HL-60 (cell line): Measurements from ENCODE around the gene DCT.

Source experiments
- POLR2AphosphoS5 ChIP-seq: IDR thresholded peaks from 2 replicates; pipeline ENCODE4 v1.6.1; 2012; ENCODE audit warnings: low read depth
- TF ChIP-seq, protein P1 (sequence below): IDR thresholded peaks from one replicate; pipeline ENCODE4 v1.5.1; 2011; ENCODE audit warnings: low read length, control low read depth, inconsistent platforms; ENCODE audit not compliant: insufficient read depth

GRCh38 chr13:94495806-94496205 is 16.3 kb upstream of the DCT start:
- TF ChIP-seq, protein P1, sequence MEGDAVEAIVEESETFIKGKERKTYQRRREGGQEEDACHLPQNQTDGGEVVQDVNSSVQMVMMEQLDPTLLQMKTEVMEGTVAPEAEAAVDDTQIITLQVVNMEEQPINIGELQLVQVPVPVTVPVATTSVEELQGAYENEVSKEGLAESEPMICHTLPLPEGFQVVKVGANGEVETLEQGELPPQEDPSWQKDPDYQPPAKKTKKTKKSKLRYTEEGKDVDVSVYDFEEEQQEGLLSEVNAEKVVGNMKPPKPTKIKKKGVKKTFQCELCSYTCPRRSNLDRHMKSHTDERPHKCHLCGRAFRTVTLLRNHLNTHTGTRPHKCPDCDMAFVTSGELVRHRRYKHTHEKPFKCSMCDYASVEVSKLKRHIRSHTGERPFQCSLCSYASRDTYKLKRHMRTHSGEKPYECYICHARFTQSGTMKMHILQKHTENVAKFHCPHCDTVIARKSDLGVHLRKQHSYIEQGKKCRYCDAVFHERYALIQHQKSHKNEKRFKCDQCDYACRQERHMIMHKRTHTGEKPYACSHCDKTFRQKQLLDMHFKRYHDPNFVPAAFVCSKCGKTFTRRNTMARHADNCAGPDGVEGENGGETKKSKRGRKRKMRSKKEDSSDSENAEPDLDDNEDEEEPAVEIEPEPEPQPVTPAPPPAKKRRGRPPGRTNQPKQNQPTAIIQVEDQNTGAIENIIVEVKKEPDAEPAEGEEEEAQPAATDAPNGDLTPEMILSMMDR: no peak
- no peak for TF ChIP-seq POLR2AphosphoS5
